DMS79 (cell line): ENCODE results near the gene GLI1.
"Not testable (repeated sequence)": the region's sequence is repeated elsewhere in the genome, so short reads cannot be mapped to it uniquely, and the experiment has no call there.

Experiments
- DNase-seq: peaks from one replicate; lab custom pipeline; 2025; lab: John Stamatoyannopoulos, UW

GLI1 gene

DNA sequence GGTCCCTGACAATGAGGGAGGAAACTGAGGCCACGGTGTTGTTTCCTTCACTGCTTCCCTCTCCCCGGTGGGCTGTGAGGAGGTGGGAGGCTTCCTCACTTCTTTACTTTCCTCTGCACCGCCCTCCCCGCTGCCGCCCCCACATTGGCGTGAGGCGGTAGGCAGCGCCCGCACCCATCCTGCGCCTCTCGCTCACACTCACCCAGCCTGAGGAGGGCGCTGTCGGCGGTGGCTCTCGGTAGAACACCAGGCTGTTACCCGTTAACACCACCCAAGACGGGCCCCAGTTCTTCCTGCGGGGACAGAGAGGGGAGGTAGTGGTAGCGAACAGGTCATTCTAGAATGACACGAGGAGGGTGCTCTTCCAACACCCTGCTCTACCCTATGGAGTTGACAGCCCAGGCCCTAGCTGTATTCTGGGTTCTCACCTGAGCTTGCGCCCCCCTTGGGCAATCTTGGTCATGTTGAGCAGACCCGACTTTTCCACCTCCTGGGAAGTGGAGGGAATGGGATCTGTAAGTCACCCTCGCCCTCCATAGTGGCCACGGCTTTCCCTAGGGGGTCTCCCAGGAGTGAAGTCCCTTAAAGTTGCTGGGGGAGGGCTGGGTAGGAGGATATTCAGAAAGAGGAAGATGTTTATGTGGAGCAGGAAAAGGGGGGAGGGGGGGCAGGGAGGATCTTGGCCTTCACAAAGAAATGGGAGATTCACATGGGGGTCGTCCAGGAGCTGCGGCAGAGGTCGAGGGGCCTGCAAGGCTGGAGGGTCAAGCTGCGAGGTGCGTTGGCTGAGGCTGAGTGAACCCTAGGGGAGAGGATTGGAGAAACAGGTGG is 16.8 kb downstream of the GLI1 start:
- no peak for DNase-seq

DNA sequence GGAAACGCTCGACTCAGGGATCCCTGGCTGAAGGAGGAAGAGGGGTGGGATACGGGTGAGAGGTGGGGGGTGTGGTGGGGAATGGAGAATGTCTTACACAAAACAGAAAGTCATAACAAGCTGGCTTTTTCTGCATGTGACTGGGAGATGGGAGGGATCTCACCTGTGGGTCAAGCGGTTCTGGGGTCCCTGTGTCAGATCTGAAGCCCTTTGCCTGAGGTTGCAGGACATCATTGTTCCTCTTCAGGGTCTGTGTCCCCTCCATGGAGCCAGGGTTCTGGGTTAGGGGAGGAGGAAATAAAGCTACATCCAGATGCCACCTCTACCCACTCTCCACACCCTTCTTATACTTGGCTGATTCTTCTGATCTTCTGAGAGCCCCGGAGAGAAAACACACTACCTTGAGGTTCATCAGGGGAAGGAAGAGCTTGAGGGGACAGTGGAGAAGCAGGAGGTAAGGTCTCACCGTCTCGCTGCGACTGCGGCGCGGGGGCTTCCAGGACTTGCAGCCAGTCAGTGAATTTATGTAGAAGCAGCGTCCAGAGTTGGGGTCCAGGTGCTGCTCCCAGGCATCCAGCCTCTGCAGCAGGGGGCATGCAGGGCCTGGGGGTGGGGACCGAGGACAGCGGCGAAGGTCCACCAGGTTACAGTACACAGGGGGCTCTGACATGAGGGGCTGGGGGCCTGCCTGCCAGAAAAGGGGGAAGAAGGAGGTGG is 17.6 kb downstream of the GLI1 start:
- DNase-seq, result no peak

DNA sequence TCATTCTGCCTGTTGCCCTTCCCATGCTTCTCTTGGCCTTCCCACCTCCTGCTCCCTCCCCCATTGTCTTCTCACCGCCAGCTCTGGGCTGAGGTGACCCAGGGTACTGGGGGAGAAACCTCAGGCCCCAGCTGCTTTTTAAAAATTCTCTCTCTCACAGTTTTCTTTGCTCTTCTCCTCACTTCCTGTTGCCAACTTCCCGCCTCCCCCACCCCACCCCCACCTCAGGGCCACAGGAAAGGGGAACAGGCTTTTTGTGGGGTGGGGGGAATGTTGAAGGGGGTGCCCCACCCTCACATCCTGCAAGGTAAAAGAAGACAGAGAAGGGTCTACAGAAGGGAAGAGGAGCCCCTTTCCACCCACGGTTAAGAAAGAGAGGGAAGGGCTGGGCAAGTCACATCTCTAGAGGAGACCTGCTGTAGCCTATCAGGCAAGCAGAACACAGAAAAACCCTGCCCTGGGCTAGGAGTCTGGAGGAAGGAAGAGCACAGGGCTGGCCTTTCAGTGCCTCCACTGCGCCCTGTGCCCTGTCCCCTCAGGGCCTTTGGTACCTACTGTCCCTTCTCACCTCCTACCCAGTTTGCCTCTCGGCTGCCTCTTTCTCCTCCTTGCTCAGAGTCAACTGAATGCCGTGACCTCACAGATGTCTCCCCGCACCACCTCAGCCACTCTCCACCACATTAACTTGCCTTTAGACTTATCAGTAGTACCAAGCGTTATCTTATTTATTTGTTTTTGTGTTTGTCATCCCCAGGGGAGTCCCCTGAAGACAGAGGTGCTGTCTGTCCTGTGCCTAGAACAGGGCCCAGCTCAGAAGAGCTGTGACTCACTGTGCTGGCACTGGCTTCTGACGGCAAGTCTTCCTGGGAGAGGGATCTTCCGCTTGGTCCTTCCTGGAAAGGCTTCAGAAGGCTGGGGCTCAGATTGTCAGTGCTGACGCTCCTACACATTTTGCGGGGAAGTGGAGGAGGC is 18.4 kb downstream of the GLI1 start:
- no peak for DNase-seq

DNA sequence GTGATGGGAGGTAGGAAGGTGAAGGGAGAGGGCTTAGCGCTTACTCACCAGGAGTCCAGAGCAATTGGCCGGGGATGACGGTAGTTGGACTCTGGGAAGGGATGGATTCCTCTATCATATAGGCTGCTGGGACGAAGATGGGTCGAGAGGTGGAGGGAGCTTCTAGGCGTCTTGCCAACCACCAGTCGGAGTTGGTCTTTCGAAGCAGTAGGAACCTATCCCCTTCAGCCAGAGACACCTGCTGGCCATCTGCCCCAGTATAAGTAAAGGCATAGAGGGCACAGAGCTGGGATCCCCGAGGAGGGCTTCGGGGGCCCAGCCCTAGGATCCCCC is 19.4 kb downstream of the GLI1 start:
- no peak for DNase-seq

DNA sequence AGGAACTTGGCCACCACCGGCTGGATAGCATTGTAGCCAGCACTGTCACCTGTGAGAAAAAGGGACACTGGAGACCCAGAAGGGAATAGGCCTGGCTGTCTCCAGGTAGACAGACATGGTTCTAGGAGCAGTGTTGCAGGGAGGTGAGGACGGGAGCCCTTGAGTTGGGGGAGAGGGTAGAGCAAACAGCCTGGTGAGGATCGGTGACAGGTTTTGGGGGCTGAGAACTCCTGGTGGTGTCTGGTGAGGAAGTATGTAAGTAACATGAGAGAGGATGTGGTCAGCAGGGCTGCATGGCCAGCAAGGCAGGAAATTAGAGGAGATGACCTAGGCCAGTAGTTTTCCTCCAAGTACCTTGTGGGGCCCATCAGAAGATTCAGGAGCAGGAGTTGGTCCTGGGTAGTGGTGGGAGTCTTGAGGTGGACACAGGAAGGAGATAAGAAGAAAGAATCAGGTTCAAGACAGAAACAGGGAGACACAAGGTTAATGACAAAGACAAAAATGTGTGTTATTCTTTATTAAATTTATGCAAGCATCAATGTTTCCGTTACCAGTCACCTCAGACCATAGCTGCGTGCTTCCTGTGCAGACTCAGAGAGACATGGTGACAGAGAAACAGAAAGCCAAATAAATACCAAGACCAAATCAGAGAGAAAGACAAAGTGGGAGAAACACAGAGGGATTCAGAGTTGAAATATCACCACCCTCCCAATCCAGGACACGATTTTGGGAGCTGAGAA is 20.0 kb downstream of the GLI1 start, which contains the start of gene ARHGAP9:
TSS of gene ARHGAP9 (minus strand) at position 491 of the 740 bp plus-strand sequence. CDS start at position 31, 460 bp downstream.
- DNase-seq, result no peak

DNA sequence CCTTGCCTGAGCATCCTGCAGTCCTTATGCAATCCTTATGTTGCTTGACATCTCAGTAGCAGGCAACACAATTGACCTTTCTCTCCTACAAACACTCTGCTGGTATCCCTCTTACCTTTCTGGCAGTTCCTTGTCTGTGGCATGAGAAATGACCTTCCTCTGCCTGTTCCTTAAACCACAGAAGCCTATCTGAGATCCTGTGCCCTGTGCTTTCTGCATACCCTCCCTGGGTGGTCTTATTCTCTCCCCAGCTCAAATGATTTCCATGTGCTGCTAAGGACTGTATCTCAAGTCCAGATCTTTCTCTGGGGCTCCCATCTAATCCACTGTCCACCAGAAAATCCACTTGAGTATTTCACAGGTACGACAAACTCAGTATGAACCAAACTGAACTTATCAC is 22.1 kb downstream of the GLI1 start:
- no peak for DNase-seq

DNA sequence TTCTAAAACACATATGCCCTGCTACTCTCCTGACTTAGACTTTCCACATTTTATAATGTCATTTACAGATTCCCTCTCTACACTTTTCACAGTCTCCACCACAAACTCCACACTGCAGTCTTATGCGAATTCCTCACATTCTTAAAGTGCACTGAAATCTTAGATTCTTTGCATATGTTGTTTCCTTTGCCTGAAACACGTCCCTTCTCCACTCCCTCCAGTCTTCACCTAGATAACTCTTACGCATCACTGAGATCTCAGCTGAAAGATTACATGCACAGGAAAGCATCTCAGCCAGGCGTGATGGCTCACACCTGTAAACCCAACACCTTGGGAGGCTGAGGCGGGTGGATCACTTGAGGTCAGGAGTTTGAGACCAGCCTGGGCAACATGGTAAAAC is 23.9 kb downstream of the GLI1 start:
- DNase-seq, result no peak

DNA sequence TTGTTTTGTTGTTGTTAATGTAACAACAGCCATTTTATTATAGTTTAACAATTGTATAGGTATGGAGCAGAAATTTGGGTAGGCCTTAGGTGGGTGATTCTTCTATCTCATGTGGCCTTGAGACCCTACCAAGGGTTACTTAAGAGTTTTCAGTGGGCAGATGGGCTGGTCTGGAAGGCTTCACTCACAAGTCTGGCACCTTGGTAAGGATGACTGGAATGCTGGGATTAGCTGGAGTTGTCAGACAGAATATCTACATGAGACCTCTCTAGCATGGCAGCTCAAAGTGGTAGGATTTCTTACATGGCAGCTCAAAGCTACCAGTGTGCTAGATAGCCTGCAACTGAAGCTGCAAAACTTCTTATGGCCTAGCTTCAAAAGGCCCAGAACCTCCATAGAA is 26.1 kb downstream of the GLI1 start:
- no peak for DNase-seq

DNA sequence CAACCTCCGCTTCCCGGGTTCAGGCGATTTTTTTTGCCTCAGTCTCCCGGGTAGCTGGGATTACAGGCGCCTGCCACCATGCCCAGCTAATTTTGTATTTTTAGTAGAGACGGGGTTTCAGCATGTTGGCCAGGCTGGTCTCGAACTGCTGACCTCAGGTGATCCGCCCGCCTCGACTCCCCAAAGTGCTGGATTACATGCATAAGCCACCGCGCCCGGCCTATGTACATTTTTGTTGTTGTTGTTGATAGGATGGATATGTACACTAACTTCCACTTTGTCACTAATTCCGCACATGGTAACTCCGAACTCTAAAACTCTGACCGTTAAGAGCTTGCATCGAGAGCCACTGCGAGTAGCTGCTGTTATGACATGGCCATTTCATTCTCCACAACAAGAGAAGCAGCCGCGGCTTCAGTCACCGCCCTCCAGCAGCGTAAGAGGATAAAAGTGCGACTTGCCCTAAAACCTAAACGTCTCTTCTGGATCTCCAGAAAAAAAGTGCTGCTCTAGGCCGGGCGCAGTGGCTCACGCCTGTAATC is 27.5 kb downstream of the GLI1 start:
- no peak for DNase-seq

DNA sequence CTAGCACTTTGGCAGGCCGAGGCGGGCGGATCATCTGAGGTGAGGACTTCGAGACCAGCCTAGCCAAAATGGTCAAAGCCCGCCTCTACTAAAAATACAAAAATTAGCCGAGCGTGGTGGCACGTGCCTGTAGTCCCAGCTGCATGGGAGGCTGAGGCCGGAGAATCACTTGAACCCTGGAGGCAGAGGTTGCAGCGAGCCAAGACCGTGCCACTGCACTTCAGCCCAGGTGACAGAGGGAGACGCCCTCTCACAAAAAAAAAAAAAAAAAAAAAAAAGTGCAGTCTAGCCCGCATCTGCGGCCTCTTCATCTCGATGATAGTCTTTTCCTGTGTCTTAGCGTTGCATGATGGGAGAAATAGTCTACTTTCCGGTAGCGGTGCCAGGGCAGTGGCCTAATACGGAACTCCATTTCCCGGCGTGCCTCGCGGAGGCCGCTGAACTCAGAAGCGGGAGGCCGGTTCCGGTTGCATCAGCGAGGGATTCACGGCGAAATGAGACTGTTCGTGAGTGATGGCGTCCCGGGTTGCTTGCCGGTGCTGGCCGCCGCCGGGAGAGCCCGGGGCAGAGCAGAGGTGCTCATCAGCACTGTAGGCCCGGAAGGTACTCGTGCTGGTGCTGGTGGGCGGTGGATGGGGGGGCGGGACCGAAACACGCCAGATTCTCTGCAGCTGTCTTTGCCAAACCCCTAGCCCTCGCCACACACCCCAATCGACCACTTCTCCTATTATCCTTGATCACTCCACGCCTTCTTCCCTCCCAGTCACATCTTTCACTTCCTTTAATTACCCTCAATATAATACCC is 28.2 kb downstream of the GLI1 start, which contains the start of gene MARS1:
TSS of gene MARS1 (plus strand) at position 472 of the 805 bp plus-strand sequence. CDS start at position 495, 23 bp downstream.
- peak; percentile 92 for DNase-seq

DNA sequence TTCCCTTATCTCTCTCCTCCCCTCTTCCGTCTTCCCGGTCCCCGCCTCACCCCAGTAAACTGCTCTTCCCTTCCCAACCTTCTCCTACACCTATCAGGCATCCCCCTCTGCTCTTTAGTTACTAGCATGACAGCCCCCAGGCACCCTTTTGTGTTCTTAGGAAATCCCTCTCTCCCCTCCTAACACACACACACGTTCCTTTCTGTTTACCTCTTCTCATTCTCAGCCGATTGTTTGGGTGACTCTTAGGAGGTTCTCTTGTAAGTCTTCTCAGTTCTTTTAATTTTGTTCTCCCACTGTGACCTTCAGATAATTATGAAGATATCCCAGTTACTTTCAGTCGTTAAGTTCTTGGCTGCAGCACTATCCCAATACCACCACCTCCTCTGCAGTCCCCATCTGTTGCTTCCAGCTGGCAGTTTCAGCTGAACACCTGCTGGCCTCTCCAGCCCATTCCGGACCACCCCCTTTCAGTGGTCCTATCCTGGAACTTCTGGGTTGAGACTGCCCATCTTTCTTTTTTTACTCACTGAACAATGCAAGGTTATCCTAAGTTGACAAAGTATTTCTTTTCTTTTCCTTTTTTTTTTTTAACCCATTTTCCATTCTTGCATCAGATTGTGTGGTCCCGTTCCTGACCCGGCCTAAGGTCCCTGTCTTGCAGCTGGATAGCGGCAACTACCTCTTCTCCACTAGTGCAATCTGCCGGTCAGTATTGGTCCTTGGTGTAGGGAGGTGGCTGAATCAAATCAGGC is 29.0 kb downstream of the GLI1 start:
- DNase-seq, result no peak

DNA sequence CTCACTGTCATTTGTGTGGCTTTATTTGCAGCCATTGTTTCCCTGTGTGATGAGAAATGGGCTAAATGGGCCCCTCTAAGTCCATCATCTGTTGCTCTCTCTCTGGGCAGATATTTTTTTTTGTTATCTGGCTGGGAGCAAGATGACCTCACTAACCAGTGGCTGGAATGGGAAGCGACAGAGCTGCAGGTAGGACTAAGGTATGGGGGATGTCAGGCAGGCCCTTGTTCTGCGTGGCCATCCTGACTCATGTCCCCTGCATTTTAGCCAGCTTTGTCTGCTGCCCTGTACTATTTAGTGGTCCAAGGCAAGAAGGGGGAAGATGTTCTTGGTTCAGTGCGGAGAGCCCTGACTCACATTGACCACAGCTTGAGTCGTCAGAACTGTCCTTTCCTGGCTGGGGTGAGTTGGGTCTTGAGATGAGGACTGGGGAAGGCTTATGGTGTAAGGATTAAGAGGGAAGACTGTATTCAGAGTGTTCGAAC is 29.6 kb downstream of the GLI1 start:
- DNase-seq, result no peak

DNA sequence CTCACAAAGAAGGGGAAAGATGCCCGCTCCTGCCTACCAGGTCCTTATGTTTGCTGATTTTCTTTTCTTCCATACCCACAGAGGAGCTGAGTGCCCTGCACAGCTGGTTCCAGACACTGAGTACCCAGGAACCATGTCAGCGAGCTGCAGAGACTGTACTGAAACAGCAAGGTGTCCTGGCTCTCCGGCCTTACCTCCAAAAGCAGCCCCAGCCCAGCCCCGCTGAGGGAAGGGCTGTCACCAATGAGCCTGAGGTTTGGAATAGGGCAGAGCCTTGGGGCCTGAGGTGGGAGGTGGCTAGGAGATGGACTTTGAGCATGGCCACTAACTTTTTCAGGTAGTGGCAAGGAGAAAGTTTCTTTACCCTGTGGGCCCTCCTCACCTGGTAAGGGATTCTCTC is 30.5 kb downstream of the GLI1 start:
- no peak for DNase-seq

DNA sequence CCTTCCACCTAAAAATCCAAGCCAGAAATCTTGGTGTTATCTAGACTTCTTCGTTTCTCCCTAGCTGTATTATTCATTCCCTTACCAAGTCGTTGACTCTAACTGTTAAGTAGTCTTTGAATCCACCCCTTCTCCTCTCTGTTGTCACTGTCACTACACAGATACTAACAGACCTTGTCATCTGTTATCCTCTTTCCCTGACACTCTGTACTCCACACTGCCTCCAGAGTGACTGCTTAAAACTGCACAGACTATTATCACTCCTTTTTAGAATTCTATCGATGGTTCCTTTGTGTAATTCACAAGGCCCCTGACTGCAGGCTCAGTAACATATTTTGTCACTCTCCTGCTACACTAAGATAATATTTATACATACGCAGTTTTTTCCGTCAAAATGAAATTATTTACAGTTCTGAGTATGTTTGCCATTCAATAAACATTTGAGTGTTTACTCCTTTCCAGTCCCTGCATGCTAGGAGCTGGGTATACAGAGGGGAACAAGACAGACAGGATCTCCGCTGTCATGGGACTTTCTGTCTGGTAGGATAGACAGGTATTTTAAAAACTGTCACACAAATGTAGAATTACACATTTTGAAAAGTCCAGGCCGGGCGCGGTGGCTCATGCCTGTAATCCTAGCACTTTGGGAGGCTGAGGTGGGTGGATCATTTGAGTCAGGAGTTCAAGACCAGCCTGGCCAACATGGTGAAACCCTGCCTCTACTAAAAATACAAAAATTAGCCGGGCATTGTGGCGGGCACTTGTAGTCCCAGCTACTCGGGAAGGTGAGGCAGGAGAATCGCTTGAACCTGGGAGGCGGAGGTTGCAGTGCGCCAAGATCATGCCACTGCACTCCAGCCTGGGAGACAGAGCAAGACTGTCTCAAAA is 32.1 kb downstream of the GLI1 start:
- DNase-seq, result no peak

DNA sequence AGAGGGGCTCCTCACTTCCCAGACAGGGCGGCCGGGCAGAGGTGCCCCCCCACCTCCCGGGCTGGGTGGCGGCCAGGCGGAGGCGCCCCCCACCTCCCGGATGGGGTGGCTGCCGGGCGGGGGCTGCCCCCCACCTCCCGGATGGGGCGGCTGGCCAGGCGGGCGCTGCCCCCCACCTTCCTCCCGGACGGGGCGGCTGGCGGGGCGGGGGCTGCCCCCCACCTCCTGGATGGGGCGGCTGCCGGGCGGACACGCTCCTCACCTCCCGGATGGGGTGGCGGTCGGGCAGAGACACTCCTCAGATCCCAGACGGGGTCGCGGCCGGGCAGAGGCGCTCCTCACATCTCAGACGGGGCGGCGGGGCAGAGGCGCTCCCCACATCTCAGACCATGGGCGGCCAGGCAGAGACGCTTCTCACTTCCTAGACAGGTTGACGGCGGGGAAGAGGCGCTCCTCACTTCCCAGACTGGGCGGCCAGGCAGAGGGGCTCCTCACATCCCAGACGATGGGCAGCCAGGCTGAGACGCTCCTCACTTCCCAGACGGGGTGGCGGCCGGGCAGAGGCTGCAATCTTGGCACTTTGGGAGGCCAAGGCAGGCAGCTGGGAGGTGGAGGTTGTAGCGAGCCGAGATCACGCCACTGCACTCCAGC is 35.6 kb downstream of the GLI1 start:
- DNase-seq, result not testable (repeated sequence)

DNA sequence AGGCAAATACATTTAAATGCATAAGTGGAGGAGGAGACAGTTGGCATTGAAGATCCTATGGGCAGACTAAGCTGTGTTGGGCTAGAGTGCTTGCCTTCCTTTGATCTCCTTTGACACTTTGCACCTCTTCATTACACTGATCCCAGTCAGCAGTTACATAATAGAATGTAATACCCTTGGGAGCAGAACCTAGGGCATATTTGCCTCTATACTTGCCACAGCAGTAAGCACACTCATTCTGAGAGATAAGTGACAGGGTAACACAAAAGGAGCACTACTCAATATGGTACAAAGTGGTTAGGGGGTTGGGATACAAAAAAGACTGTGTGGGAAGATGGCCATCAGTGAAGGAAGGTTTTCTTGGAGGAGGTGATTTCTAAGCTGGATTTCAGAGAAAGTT is 37.2 kb downstream of the GLI1 start:
- no peak for DNase-seq

DNA sequence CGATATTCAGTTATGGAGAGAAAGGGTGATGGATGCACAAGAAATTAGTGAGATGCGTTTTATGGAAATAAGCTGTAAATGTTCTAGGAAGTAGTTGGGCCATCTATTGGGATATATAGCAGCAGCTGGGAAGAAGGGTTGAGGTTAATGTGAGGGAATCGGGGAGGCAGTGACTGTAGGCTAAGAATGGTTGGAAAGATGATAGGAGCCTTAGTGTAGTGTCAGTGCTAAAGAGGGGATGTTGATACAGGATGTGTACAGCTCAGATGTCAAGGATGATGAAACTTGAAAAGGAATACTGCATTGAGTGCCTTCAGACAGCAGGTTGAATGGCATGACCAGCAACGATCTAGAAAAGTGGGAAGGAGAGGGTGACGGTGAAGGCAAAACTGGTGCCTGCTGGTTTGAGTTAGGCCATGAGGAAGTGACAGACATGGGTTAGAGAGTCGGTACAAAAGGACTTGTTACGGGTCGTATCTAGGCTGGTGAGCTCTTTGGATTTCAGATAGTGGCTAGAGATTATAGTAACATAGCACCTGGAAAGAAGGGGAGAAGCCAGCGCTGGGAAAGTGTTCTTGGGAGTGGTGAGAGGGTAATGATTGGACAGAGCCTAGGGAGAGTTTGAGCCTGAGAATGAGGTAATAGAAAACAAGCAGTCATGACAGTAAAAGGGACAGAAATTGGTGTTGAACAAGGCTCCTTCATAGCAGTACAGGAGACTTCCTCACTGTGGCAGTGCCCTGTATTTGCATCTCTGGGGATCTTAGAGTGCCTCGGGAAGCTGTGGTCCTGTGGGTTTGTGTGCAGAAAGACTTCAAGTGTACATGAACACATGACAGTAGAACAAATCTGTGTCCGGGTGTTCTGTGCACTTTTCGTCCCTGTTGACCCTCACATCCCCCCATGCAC is 37.9 kb downstream of the GLI1 start:
- DNase-seq, result no peak
